AG09309 (cell line): Measurements from ENCODE around the gene PPARD.
A peak's percentile ranks its signal among the peaks of the same experiment; 100 is the strongest.

Experiments
- DNase-seq: peaks from one replicate; pipeline ENCODE4 v3.0.0-alpha.2; 2010; ENCODE audit warnings: low read depth
- H3K4me3 ChIP-seq: 2 replicates; pipeline ENCODE4 v1.5.1; 2011; ENCODE audit warnings: mild to moderate bottlenecking, low read depth, low read length, moderate library complexity; ENCODE audit not compliant: control insufficient read depth
- CTCF ChIP-seq: IDR thresholded peaks from 2 replicates; pipeline ENCODE4 v1.5.1; 2011; ENCODE audit warnings: mild to moderate bottlenecking, low read depth, low read length, inconsistent platforms; ENCODE audit not compliant: insufficient read depth, control insufficient read depth; ENCODE audit errors: missing control alignments

Gene PPARD

DNA sequence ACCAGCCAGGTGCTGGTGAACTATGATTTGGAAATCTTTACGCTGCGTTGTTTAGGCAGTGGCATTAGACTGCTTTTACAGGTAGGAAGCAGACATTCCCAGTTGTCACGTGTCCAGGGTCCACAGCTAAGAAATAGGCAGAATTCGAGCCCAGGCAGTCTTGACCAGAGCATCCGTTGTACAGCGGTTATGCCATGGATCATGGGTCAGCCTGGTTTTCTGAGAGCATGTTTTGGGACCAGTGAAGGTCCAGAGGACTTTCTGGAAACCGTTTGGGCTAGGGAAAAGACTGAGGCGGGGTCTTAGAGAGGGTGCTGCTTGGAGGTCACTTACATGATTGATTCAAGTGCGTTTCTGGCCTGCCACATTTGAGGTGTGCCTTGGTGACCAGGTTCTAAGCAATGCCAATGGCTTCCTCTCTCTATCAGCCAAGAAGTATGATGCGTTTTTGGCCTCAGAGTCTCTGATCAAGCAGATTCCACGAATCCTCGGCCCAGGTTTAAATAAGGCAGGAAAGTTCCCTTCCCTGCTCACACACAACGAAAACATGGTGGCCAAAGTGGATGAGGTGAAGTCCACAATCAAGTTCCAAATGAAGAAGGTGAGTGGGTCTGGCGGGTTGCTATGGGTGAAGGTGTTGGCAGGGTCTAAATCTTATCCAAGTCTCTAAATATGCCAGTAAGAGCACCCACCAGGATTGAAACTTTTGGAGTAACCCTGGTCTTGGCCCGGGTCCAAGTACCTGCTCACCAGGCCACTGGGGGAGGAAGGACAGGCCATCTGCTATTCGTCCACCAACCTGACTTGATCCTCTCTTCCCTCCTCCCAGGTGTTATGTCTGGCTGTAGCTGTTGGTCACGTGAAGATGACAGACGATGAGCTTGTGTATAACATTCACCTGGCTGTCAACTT lies 127.6 kb downstream of the PPARD start:
- no peak for TF ChIP-seq CTCF
- H3K4me3 ChIP-seq = peak overlapping the region; percentile 96
- DNase-seq = no peak

GRCh38 chr6:35470663-35471120 lies 128.3 kb downstream of the PPARD start:
- H3K4me3 ChIP-seq = peak overlapping the region; percentile 96; the same call in 1 of the 2 replicates
- TF ChIP-seq CTCF = no peak
- DNase-seq = no peak

DNA sequence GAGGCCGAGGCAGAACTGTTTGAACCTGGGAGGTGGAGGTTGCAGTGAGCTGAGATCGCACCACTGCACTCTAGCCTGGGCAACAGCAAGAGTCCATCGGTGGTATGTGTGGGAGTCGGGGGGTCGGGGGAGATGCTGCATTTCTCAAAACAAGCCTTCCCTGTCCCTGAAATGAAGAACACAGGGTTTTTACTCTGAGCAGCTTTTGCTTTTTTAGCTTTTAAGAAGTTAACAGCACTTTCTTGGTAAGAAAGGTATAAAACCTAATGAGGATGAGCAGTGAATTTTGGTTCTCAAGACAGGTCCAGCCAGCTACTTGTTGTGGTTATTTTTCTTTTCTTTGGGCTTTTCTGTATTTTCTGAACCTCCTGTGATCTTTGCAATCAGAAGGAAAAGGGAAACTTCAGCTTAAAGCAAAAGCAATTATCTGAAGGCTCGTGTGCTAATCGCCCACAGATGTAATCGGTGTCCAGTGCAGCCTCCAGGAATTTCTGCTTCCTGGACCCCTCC lies 129.5 kb downstream of the PPARD start:
- H3K4me3 ChIP-seq = no peak overlapping the region
- no peak for DNase-seq
- no peak for TF ChIP-seq CTCF

GRCh38 chr6:35473075-35473849 lies 130.9 kb downstream of the PPARD start:
- TF ChIP-seq CTCF = no peak
- DNase-seq = no peak
- no peak overlapping the region for H3K4me3 ChIP-seq

GRCh38 chr6:35473850-35474130 lies 131.4 kb downstream of the PPARD start:
- no peak overlapping the region for H3K4me3 ChIP-seq
- DNase-seq = no peak
- TF ChIP-seq CTCF = no peak

- DNase-seq = no peak
- no peak overlapping the region for H3K4me3 ChIP-seq
Measured at GRCh38 chr6:35474131-35474941, 132.0 kb downstream of the PPARD start.

More at GRCh38 chr6:35474131-35474941, 132.0 kb downstream of the PPARD start:
- TF ChIP-seq CTCF = no peak
